ENCODE data around the gene MEF2C.

MEF2C gene

GRCh38 chr5:88888291-88888690 lies 5.3 kb upstream of the MEF2C start:
- no peak for DNase-seq (ENCODE audit: low read depth)

GRCh38 chr5:88887342-88887741 lies 4.4 kb upstream of the MEF2C start:
- DNase-seq (ENCODE audit: low read depth): no peak

- DNase-seq (ENCODE audit: low read depth): no peak
These were observed 3.9 kb upstream of the MEF2C start for GRCh38 chr5:88886746-88887341.

GRCh38 chr5:88886252-88886651 lies 3.3 kb upstream of the MEF2C start:
- DNase-seq (ENCODE audit: low read depth): no peak

GRCh38 chr5:88885002-88885401 lies 2.0 kb upstream of the MEF2C start:
- DNase-seq (ENCODE audit: low read depth): no peak

GRCh38 chr5:88884608-88884877 lies 1.6 kb upstream of the MEF2C start:
- DNase-seq (ENCODE audit: low read depth): peak; percentile 84

- DNase-seq (ENCODE audit: low read depth): peak; percentile 67
These were observed 1.0 kb upstream of the MEF2C start for GRCh38 chr5:88883836-88884607.

- DNase-seq (ENCODE audit: low read depth): no peak
These were observed 527 bp downstream of the MEF2C start for GRCh38 chr5:88882276-88883038.

- DNase-seq (ENCODE audit: low read depth): no peak
These were observed 1.4 kb downstream of the MEF2C start for GRCh38 chr5:88881571-88881971.

GRCh38 chr5:88880201-88880600 lies 2.8 kb downstream of the MEF2C start:
- no peak for DNase-seq (ENCODE audit: low read depth)

- no peak for DNase-seq (ENCODE audit: low read depth)
These were observed 3.3 kb downstream of the MEF2C start for GRCh38 chr5:88879724-88880123.

- no peak for DNase-seq (ENCODE audit: low read depth)
These were observed 4.0 kb downstream of the MEF2C start for GRCh38 chr5:88878976-88879375.

GRCh38 chr5:88877826-88878225 lies 5.2 kb downstream of the MEF2C start:
- DNase-seq (ENCODE audit: low read depth): no peak

- no peak for DNase-seq (ENCODE audit: low read depth)
These were observed 6.3 kb downstream of the MEF2C start for GRCh38 chr5:88876714-88877113.

GRCh38 chr5:88875341-88876234 lies 7.4 kb downstream of the MEF2C start:
- DNase-seq (ENCODE audit: low read depth): no peak

GRCh38 chr5:88873447-88873846 lies 9.5 kb downstream of the MEF2C start:
- DNase-seq (ENCODE audit: low read depth): no peak

GRCh38 chr5:88872971-88873370 lies 10.0 kb downstream of the MEF2C start:
- no peak for DNase-seq (ENCODE audit: low read depth)

- no peak for DNase-seq (ENCODE audit: low read depth)
These were observed 12.7 kb downstream of the MEF2C start for GRCh38 chr5:88870285-88870684.

- DNase-seq (ENCODE audit: low read depth): no peak
These were observed 14.4 kb downstream of the MEF2C start for GRCh38 chr5:88868468-88869068.

GRCh38 chr5:88867638-88868037 lies 15.3 kb downstream of the MEF2C start:
- no peak for DNase-seq (ENCODE audit: low read depth)

- no peak for DNase-seq (ENCODE audit: low read depth)
These were observed 19.5 kb downstream of the MEF2C start for GRCh38 chr5:88863523-88863922.

Data from CMK (cell line).